ENCODE data around the gene LSS.

The LSS gene

GRCh38 chr21:46165098-46165497 is 63.5 kb downstream of the LSS start:
- DNase-seq: no peak

- DNase-seq: no peak
These were observed 65.2 kb downstream of the LSS start for GRCh38 chr21:46163380-46163779.

GRCh38 chr21:46161633-46162592 is 66.7 kb downstream of the LSS start:
- DNase-seq: no peak

- DNase-seq: no peak
These were observed 67.5 kb downstream of the LSS start for GRCh38 chr21:46160907-46161632.

GRCh38 chr21:46160657-46160906 is 68.0 kb downstream of the LSS start:
- DNase-seq: no peak

- no peak for DNase-seq
These were observed 68.5 kb downstream of the LSS start for GRCh38 chr21:46159841-46160656.

- no peak for DNase-seq
These were observed 69.2 kb downstream of the LSS start for GRCh38 chr21:46159390-46159789.

- no peak for DNase-seq
These were observed 69.8 kb downstream of the LSS start for GRCh38 chr21:46158666-46159300.

GRCh38 chr21:46157987-46158451 is 70.6 kb downstream of the LSS start:
- no peak for DNase-seq

- no peak for DNase-seq
These were observed 71.1 kb downstream of the LSS start for GRCh38 chr21:46157396-46157986.

GRCh38 chr21:46156678-46157077 is 71.9 kb downstream of the LSS start:
- DNase-seq: no peak

- DNase-seq: no peak
These were observed 72.3 kb downstream of the LSS start for GRCh38 chr21:46156378-46156645.

GRCh38 chr21:46155514-46156377 is 72.8 kb downstream of the LSS start, which contains the start of gene FTCD:
Gene FTCD (minus strand): TSS chr21:46155579. CDS start chr21:46155523, 56 bp downstream.
- DNase-seq: no peak

GRCh38 chr21:46154955-46155513 is 73.5 kb downstream of the LSS start:
- no peak for DNase-seq

GRCh38 chr21:46154155-46154954 is 74.2 kb downstream of the LSS start:
- DNase-seq: no peak

- peak in 1 of 2 experiments; percentile 67 for DNase-seq
These were observed 75.1 kb downstream of the LSS start for GRCh38 chr21:46153247-46154154.

GRCh38 chr21:46152927-46153246 is 75.7 kb downstream of the LSS start:
- DNase-seq: no peak

- DNase-seq: no peak
These were observed 76.3 kb downstream of the LSS start for GRCh38 chr21:46151989-46152926.
